C1 segment of cervical spinal cord (tissue), 14 donors: ENCODE data around the gene TAS1R2.

Source experiments
- DNase-seq, 14 donors: peaks; one replicate each; lab custom pipeline; 2025; lab: John Stamatoyannopoulos, UW

TAS1R2 gene

DNA sequence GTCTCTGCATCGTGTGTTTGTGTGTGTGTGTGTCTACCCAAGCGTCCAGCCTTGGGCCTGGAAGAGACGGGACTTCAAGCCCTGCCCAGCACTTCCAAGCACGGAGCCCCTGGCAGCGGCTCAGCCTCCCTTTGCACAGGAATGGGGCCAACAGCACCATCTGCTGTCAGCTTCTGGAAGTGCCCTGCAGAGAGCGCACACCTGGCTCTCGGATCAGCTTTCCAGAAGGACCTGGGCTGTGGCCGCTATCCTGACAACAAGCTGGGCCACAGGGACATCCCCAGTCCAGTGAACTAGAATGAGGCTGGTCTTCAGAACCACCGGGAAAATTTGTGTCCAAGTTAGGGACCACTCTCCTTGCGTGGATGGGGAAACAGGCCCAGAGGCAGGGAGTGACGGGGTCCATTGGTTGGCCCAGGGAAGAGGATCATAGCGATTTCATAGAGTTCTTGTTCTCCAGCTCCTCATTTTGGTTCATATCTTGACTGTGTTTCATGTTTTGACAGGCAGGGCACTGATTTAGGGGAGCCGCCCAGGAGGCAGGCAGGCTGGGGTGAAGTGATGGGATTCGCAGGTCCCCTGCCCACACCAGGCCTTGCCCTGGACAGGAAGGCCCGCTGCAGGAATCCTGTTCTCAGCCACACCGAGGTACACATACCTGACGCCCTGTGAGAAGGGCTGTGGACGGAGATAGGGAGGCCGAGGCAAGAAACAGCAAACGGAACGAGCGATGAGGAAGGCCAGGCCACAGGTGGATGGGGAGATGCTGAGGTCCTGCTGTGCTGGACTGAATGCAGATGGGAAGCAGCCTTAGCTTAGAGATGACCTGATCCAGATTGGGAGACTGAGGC is 38.4 kb downstream of the TAS1R2 start:
- DNase-seq, result peak in 13 of 14 donors; percentile 1 to 60 (median 19)

DNA sequence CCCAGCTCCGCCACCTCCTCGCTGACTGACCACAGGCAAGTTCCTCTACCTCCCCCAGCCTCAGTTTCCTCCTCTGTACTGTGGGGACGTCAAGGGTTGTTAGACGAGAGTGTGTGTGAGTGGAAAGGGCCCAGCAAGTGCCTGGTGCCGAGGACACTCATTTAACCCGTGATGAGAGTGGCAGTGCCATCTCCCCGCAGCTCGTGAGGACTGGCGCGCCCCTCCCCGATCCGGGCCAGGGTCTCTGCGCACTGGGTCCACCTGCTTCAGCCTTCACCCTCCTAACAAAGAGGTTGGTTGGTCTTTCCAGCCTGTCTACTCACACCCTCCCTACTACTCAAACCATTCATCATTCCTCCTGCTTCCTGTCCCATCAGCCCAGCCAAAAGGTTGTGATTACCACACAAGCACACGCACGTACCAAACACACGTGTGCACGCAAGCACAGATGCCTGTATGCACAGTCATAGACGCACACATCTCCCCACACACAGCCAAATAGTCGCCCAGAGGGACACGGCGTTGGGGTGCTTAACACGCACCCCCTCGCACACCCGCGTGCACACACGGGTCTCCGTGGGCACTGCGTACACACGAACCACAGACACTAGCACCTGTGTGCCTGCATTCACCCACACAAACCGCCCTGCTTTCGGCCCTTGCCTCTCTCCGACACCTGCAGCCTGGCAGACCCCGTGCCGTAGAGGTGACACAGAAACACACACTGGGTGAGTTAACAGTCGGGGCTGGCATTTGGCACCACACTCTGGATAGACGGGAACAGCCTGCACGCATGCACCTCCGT is 39.3 kb downstream of the TAS1R2 start:
- DNase-seq, result no peak

DNA sequence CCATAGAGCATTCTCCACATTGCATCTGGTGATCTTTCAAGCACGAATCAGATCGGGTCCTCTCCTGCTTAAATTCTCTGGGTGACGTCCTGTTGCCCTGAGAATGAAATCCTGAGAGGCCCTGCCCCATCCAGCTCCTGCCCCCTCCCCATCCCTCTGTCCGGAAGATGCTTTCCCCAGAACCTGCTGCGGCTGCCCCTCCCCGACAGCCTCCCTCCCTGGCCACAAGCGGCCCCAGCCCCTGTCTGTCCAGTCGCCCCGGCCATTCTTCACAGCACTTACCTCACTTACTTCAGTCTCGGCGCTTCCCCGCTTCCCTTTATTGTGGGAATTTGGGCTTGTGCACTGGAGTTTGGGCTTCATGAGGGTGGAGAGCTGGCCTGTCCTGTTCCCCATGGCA is 40.3 kb downstream of the TAS1R2 start:
- DNase-seq, result no peak

DNA sequence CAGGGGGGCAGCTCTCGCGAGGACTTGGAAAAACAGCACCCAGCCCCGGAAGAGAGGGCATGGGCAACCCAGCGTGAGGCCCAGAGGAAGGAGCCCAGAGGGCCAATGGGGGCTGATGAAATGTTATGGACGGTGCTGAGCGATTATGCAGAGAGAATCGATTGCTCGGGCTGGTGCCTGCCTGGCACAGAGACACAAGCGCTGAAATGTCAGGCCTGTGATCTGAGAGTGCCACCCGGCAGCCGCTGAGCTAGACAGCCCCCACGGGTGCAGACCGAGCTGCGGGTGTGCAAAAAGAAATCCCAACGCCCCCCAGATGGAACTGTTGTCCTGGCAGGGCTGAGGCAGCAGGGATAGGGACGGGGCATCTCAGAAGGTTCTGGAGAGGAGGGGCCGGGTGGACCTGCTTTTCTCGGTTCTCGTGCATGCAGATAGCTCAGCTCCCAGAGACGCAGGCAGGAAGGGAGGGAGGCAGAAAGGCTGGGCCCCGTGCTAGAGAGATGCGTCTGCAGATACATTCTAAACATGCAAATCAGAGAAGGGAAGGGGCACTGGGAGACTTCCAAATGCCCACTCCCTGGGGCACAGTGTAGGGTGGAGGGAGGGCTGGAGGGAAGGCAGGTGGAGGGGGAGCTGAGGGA is 41.5 kb downstream of the TAS1R2 start:
- no peak for DNase-seq

DNA sequence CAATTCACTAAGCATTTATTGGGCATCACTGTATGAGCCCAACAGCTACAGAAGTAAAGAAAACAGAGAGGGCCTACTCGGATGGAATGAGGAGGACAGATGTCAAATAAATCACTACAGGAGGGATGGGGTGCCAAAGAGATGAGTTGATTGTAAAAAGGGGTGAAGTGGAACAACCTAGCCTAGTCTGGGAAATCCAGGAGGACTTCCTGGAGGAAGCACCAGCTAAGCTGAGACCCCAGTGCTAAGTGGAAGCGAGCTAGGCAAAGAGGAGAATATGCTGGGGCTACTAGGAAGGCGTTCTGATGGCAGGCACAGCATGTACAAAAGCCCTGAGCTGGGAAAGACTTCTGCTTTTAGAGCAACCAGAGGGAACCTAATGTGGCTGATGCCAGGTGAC is 42.1 kb downstream of the TAS1R2 start:
- DNase-seq, result no peak

DNA sequence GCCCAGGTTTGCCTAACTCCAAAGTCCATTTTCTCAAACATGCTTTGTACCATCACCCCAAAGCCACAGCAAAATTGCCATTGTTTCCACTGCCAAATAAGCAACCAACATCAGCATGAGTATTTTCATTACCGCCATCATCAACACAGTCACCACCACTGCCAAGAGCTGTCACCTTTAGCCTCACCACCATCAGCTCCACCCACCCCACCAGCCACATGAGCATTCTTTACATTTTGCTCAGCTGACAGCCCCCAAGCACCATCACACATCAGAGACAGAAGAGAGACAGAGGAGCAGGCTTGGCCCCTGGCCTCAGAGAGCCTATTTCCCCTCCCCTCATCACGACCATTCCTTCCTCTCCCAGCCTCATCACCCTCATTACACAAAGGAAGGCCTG is 42.7 kb downstream of the TAS1R2 start:
- DNase-seq, result no peak

DNA sequence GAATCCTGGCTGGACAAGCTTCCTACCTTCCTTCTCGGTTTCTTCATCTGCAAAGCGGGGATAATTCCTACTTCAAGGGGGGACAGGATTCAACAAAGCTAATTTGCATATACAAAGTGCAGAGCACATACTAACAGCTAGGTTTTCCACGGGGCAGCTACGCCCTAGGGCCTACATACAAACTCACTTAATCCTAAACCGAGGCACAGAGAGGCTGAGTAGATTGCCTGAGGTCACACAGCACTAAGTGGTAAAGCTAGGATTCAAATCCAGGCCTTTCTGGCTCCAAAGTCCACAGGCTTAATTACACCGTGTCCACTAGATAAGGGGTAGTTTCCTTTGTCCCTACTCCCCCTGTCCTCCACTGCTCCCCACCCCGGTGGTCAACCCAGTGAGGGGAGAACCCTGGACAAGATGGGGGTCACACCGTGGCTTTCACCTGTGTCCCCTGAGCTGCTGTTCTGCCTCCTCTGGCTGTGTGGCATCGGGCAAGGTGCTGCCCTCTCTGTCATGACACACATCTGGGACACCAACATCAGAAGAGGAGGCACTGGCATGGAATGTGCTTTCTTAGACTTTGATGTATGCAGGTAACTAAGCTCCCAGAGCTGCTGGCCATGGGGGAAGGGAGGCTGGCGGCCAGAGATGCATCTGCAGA is 44.5 kb downstream of the TAS1R2 start:
- no peak for DNase-seq

DNA sequence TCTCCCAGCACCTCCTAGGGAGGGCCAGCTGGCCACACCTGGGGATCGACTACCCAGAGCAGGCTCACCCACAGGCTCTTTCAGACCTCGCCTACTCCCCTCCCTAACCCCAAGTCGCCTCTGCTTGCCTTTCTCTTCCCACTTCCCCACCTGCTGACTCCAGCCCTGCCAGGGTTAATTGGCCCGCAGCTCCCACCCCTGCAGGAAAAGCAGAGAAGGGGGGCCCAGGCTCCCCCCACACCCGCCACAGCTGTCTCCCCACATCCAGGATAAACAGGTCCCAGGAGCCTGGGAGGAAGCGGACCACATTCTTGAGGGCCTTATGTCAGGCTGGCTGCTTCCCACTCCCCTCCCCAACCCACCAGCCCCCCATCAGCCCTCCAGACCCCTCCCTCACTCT is 45.0 kb downstream of the TAS1R2 start:
- DNase-seq, result no peak

DNA sequence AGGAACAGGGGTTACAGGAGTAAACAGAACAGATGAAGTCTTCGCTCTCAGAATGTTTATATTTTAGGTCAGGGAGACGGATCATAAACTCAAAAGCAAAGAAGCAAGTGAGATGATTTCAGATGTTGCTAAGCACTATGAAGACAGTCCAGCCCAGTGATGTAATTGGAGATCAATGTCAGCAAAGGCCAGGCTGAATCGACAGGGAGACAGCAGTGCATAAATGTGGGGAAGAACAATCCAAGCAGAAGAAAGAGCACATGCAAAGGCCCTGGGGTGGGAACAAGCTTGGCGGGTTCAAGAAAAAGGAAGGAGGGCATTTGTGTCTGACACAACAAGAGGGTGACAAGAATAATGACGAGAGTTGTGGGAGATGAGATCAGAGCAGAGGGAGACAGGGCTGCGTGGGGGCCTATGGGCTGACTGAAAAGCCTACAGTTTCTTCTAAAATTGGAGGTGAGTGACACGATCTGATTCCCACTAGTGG is 47.0 kb downstream of the TAS1R2 start:
- no peak for DNase-seq

DNA sequence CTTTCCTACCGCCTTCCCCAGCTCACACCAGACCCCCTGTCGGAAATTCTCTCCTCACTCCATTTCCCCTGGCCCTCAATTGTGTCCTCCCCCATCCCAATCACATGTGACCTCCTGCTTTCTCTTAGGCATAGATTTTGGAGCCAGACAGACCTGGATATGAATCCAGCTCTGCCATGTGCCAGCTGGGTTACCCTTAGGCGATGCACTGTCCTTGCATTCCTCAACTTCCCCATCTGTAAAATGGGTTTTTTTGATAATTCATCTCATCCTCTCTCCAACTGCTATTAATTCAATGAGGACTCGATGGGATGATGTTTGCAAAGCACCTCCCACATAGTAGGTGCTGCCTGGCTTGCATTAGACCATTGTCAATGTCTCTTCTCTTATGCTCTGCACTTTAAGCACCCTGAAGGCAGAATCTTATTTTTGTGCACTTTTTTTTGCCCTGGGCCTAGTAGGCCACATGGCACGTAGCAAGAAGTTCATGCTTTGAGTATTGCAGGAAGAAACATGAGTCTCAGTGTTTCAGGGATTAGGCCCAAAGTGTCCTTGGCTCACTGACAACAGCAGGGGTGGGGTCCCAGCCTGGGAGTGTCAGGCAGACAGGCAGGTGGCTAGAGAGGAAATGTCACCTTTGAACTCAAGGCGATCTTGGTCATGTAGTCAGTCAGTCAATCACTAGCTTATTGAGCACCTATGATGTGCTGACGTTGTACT is 47.6 kb downstream of the TAS1R2 start:
- no peak for DNase-seq

DNA sequence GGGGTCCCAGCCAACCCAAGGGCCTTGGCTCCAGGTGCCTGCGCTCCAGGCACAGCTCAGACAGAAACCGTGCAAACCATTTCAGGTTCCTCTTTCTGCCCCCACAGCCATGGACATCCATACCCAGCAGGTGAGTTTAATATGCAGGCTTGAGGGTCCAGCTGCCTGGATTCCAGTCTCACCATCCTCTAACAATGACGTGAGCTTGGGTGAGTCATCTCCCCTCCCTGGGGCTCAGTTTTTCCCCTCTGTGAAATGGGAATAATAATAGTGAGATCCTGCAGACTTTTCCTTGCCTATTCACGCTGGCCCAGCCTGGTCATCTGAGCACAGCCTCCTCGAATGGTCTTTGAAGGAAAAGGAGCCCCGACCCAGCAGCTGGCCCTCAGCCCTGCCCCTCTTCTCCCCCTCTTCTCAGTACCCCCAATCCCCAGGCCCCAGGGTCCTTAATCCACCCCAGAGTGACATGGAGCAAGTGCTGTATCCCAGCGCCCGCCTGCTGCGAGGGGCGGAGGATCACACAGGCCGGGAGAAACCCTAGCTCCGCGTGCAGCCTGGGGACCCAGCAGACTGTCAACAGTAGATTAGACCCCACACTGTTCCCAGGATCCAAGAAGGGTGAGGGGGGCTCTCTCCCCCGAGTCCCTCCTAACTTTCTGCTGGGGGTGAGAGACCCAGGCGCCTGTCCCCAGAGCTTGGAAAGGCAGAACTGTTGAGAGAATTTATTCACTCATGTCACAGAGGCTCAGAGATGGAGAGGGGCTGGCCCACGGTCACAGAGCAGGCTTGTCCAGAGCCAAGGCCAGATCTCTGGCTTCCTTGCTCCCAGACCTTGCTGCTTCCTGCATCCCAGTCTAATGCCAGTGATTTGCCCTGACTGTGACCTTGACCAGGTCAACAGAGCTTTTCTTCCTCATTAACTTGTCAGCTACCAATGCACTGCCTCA is 49.2 kb downstream of the TAS1R2 start:
- no peak for DNase-seq

DNA sequence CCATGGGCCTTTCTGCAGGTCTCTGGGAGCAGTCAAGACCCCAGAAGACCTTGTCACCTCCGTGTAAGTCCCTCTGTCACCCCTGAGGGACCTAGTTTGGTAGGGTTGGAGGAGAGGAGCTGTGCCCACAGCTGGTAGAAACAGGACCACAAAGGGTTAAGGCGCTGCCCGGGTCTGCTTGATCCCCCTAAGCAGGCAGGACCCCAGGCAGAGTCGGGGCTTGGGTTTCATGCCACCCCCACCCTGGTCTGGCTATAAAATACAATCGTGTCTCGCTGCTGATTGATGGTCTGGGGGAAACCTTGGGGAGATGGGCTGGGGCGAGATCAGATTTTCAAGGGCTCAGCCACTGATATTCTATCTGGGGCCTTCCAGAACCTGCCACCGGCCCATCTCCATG is 50.9 kb downstream of the TAS1R2 start:
- no peak for DNase-seq

DNA sequence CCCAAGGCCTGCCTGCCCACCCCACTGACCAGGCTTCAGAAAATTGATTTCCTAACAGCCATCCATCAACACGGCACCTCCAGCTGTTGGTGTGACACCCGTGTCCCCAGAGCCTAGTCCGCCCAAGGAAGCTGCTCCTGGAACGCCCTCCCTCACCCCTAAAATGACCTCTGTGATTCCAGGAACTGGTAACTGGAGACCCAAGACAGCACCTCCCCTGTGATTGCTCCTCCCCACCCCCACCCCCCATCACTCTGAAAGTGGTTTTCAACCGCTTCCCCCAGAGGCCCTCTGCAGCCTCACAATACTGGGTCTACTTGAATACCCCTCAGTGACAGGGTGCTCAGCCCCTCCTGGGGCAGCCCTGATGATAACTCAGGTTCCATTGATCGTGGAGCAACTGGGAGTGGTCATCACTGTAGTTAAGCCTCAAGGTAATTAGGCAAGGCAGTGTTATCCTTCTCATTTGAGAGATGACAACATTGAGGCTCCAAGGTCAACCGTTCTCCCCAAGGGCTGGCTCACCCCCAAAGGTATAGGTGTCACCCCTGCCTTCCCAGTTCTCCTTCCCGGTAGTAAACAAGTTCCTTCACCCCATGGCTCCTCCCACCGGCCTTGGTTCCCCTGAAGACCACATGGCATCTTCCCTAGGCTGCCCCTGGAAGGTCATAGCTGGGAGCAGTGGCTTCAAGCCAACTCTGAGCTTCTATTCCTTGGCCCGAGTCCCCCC is 52.0 kb downstream of the TAS1R2 start:
- no peak for DNase-seq

DNA sequence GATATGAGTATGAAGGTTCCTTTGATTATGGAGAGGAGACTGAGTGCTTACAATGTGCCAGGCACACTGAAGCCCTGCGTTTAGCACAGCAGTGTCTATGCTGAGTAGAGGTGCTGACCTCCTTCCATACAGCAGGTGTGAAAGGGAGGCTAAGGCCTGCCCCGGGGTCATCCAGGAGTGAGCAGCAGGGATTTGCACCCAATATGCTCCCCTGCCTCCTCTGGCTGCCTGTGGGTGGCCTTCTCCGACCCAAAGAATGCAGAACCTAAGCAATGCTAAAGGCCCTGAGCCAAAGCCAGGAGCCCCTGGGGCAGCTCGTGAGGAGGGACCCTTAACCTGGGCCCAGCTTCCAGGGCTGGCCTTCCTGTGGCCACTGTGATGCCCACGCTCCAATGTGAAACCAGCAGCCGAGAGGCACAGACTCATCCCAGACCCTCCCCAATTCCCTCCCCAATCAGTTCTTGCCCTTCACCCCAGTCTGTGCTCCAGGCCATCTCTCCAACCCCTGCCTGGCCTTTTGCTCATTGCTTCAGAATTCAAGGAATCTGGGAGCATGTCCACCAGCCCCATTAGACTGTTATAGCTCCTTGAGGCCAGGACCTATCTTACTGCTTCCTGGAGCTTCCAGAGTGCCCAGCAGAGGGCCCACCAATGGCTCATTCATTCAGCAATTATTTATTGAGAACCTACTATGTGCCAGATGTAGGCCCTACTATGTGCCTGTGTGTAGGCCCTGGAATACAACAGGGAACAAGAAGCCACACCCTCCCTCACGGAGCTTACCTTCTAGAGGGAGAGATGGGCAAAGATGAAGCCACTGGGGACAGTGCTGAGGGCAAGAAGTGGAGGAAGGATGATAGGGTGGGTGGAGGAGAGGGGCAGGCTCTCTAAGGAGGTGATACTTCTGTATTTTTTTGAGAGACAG is 53.3 kb downstream of the TAS1R2 start:
- no peak for DNase-seq

DNA sequence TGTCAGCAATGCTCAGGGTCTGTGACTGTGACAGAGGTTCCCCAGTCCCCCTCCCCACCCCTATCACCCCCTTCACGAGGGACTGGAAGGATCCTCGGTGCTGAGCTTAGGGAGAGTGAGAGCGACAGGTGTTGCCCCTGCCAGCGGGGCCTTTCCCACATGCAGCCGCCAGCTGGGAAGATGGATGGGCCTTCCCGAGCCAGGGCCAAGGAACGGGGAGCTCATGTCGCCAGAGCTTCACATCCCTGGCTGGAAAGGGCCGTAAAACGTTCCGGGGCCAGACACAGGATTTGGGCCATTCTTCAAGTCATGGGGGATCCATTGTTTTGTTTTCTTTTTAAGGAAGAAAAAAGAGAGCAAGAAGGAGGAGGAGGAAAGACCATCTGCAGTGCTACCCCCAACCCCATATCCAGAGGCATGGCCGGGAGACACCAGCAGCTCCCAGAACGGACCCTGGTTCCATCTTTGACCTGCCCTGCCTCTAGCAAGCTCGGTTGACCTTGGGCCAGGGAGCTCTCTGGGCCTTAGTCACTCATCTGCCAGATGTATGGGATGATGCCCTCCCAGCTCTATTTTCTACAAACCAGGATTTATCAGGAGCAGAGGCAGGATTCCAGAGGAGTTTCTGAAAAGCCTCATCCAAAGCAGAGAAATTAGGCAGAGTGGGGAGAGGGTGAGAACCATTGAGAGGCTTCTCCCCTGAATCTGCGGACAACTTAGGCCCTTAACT is 54.1 kb downstream of the TAS1R2 start:
- no peak for DNase-seq

DNA sequence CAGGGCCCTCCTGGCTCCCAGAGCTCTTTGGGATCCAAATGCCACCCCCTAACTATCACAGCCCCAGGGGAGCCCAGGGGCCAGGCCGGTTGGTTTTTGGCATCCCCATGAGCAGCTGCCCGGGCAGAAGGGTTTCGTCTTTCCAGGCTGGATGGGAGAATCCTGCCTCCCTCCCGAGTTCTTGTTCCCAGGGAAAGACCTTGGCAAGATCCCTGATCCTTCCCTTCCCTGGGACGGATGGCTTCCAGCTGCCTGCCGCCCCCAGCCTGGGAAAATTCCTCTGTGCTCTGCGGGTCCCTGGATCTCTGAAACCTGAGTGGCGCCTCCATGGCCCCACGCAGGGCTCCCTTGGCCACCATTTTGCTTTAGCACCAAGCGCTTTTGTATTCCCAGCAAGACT is 55.6 kb downstream of the TAS1R2 start:
- no peak for DNase-seq

DNA sequence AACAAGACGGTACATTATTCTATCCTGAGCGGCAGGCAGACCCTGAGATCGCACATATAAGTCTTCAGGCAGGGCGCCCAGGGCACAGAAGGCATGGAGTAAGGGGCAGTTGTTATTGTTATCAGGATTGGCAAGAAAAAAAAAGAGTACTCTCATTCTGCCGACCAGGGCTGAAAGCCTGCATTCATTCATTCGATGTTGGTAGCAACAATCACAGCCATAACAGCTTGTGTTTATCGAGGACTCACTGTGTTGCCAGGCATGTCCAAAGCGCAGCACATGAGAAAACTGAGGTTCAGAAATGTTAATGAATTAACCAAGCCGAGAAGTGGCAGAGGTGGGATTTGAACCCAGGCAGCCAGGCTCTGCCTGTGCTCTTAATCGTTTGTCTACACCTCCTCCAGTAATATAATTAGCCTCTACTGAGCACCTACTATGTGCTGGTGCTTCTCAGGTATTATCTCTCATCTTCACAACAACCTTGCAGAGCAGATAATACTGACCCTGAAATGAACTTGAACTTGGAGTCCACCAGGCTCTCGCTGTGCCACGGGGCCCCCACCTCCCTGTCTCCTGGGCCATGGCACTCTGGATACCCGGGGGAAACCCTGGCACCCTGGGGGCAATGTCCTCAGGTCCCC is 56.2 kb downstream of the TAS1R2 start:
- DNase-seq, result no peak
